Measurements from ENCODE around the gene CREB3. TPM values are rescaled to one million over a fixed set of nuclear protein-coding genes. Genes with fewer than 3 reads are reported as not detected.

CREB3 gene
- total and polyA plus RNA-seq, 12 donors: 47.0 to 142 (median 59.0) TPM

DNA sequence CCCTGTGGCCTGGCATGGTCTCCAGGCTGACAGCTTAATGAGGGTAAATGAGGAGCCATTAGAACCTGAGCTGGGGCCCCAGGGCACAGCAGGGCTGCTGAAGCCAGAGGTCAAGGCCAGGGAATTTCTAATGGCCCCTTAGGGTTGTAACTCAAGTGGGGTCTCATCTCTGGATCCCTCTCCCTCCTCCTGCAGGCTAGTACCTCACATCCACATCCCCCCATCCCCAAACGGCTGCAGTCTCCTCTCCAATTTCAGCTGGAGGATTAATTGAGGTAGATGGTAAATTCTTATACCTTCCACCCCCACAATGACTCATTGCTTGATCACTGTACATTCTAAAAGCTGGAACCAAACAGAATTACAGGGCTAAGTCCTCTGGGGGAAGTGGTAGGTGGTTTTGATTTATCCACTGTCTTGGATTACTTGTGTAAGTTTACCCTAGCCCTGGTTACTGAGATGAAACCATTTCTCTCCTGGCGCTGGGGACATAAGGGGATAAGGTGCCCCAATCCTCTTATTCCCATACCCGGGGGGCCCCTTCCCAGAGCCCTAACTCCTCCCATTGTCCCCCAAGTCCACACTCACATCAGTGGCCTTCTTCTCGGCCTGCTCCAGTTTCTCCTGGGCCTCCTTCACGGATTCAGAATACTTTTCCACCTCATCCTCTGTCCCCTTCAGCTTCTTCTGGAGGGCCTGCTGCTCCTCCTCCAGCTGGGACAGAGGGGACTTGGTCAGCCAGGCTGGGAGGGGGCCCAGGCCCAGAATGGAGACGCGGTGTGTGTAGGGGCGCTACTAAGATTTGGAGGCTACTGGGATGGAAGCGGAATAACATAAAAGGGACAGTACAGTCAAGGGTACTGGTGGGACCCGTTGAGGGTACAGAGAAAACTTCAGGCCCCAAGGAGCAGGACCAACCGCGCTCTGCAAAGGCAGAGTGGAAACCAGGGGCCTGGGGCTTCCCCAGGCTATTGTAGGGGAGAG is 43.6 kb upstream of the CREB3 start:
- intact Hi-C loops (cut with DNase I): no loop called here

DNA sequence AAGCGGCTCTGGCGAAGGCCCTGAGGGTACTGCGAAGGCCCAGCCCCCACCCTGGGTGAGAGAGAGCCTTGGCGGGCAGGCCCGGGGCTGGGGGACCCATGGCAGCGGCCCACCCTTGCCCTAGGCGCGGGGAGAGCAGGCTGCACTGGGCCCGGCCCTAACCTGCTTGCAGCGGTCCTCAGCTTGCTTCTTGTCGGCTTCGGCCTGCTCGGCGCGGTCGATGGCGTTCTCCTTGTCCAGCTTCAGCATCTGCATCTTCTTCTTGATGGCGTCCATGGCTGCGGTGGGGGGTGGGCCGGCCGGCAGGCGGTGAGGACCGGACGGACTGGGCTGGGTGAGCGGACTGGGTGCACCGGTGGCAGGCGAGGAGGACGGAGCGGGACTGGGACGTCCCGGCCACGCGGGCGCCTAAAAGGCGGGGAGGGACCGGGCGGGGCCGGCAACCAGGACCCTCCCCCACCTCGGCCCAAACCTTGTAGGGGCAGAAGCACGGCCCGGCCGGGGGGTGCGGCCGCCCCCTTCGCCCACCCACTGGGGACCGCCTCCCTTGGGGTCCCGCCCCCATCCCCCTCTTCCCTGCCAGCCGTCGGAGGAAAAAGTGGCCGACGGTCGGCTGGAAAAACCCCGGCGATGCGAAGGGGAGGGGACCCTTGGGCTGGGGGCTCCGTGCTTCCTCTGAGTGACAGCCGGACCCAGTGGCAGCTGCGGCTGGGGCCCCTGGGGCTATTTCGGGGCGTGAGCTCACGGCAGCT is 42.7 kb upstream of the CREB3 start, which contains the start of gene TPM2:
Gene TPM2, minus strand, starts transcription at position 384 of the 752 bp plus-strand sequence. Its CDS starts 108 bp downstream, at position 276.
- peak in 1 of 2 donors; percentile 59 for TF ChIP-seq POLR2A (IDR thresholded peaks at IDR 0.05)
- TF ChIP-seq, protein P1, sequence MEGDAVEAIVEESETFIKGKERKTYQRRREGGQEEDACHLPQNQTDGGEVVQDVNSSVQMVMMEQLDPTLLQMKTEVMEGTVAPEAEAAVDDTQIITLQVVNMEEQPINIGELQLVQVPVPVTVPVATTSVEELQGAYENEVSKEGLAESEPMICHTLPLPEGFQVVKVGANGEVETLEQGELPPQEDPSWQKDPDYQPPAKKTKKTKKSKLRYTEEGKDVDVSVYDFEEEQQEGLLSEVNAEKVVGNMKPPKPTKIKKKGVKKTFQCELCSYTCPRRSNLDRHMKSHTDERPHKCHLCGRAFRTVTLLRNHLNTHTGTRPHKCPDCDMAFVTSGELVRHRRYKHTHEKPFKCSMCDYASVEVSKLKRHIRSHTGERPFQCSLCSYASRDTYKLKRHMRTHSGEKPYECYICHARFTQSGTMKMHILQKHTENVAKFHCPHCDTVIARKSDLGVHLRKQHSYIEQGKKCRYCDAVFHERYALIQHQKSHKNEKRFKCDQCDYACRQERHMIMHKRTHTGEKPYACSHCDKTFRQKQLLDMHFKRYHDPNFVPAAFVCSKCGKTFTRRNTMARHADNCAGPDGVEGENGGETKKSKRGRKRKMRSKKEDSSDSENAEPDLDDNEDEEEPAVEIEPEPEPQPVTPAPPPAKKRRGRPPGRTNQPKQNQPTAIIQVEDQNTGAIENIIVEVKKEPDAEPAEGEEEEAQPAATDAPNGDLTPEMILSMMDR (IDR thresholded peaks at IDR 0.05): no peak
- DNase-seq: peak; percentile 54 to 75 (median 66)
- Histone ChIP-seq H3K9me3 (replicated peaks in 1 of 3) (no peaks in the 10 kb centered on the region), H3K4me1 (replicated peaks in 1 of 2) (peaks cover 24 to 37% of the 10 kb centered on the region in 2 donors), H3K27me3 (no peaks in the 10 kb centered on the region), H3K27ac (peak within 1 kb of the TSS; percentile 79 to 93 (median 89)), H3K36me3 (replicated peaks in 1 of 2) (peaks cover 0 to 10% of the 10 kb centered on the region in 2 donors), H3K4me3 (peak within 1 kb of the TSS; percentile 55 to 88 (median 66))
- intact Hi-C loops (cut with DNase I): loop anchor here in 1 of 2 donors (5.0 kb wide), 1 partner anchor 38 kb away; no protein-coding TSS in a partner anchor
- WGBS, 4 donors: 13 to 61% (median 28%) methylated on average over 5 to 61 of the region's 61 CpGs

More for the DNA sequence above, 43.6 kb upstream of the CREB3 start:
- peaks cover 24 to 35% of the 10 kb centered on the region in 2 donors for H3K4me1 ChIP-seq (replicated peaks in 1 of 2)
- H3K9me3 ChIP-seq (replicated peaks in 1 of 3): no peaks in the 10 kb centered on the region
- peak in 1 of 7 donors; percentile 8 for DNase-seq
- peak overlapping the region; percentile 37 to 93 (median 89) for H3K27ac ChIP-seq
- H3K36me3 ChIP-seq (replicated peaks in 1 of 2): peaks cover 0 to 18% of the 10 kb centered on the region in 2 donors
- 46 to 58% (median 48%) methylated on average over 12 of the region's 12 CpGs for WGBS, 4 donors
- no peaks in the 10 kb centered on the region for H3K27me3 ChIP-seq
- peak in 1 of 2 donors; percentile 56 for TF ChIP-seq POLR2A (IDR thresholded peaks at IDR 0.05)
- TF ChIP-seq, protein P1 (IDR thresholded peaks at IDR 0.05): no peak
- peak overlapping the region in 2 of 4 donors; percentile 55 to 70 for H3K4me3 ChIP-seq

DNA sequence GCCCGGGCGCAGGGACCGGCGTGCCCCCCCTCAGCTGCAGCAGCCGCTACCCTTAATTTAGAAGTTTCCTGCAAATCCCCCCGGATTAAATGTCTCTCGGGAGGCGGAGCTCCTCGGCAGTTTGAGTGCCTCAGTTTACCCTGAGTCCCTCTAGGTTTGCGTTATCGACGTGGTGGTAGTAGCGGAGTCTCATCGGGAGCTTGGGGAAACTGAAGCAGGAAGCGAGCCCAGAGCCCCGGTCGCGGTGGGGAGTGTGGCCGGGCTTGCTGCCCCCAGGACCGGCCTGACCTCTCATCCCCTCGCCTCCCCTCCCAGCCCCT is 42.2 kb upstream of the CREB3 start:
- peaks cover 0 to 5% of the 10 kb centered on the region in 2 donors for H3K36me3 ChIP-seq (replicated peaks in 1 of 2)
- intact Hi-C loops (cut with DNase I): loop anchor here in 1 of 2 donors (5.0 kb wide), 1 partner anchor 37 kb away; no protein-coding TSS in a partner anchor
- H3K4me1 ChIP-seq (replicated peaks in 1 of 2): peaks cover 24 to 43% of the 10 kb centered on the region in 2 donors
- DNase-seq: no peak
- H3K4me3 ChIP-seq: peak overlapping the region in 3 of 4 donors; percentile 55 to 88 (median 70)
- 0 to 1% (median 0%) methylated on average over 9 to 21 of the region's 21 CpGs; no CpG with 5 or more reads in 1 of the 4 donors for WGBS, 4 donors
- H3K27ac ChIP-seq: peak overlapping the region; percentile 79 to 93 (median 89)
- H3K27me3 ChIP-seq: no peaks in the 10 kb centered on the region
- TF ChIP-seq POLR2A (IDR thresholded peaks at IDR 0.05): no peak
- TF ChIP-seq, protein P1 (IDR thresholded peaks at IDR 0.05): no peak
- H3K9me3 ChIP-seq (replicated peaks in 1 of 3): no peaks in the 10 kb centered on the region

Measured in adrenal gland (tissue), 12 donors.